Measurements from ENCODE around the gene FBXL22. TPM values are rescaled to one million over a fixed set of nuclear protein-coding genes. Genes with fewer than 3 reads are reported as not detected.

The FBXL22 gene
- 6.3 TPM for polyA plus RNA-seq
- long read RNA-seq, donor 1, partial matches to known transcripts: 0 of 2 reads
- long read RNA-seq, donor 1, other reads (novel, unspliced or antisense): 0 of 2 reads
- long read RNA-seq, donor 2, partial matches to known transcripts: 0 of 3 reads
- long read RNA-seq, donor 2, other reads (novel, unspliced or antisense): 0 of 3 reads
- long read RNA-seq, donor 3: 0 reads
- long read RNA-seq, donor 4: 0 reads
- long read RNA-seq, donor 5, partial matches to known transcripts: 0 of 4 reads
- long read RNA-seq, donor 5, other reads (novel, unspliced or antisense): 0 of 4 reads
- long read RNA-seq, donor 6, partial matches to known transcripts: 0 of 6 reads
- long read RNA-seq, donor 6, other reads (novel, unspliced or antisense): 0 of 6 reads
- long read RNA-seq, donor 7, partial matches to known transcripts: 0 of 5 reads
- long read RNA-seq, donor 7, other reads (novel, unspliced or antisense): 0 of 5 reads
- long read RNA-seq, donor 8, partial matches to known transcripts: 0 of 2 reads
- long read RNA-seq, donor 8, other reads (novel, unspliced or antisense): 0 of 2 reads
- long read RNA-seq, donor 9, partial matches to known transcripts: 0 of 3 reads
- long read RNA-seq, donor 9, other reads (novel, unspliced or antisense): 0 of 3 reads
- long read RNA-seq, donor 10, partial matches to known transcripts: 0 of 2 reads
- long read RNA-seq, donor 10, other reads (novel, unspliced or antisense): 0 of 2 reads
- long read RNA-seq, donor 11, partial matches to known transcripts: 0 of 4 reads
- long read RNA-seq, donor 11, other reads (novel, unspliced or antisense): 0 of 4 reads

- Histone ChIP-seq H3K27me3 (ENCODE audit: control insufficient read depth, insufficient read depth, low read length) (no peaks in the 10 kb centered on the region), H3K36me3 (ENCODE audit: control insufficient read depth, insufficient read depth, low read length) (peaks cover 16% of the 10 kb centered on the region), H3K4me1 (ENCODE audit: control insufficient read depth, insufficient read depth, low read length) (peaks cover 40% of the 10 kb centered on the region), H3K27ac (ENCODE audit: low read length) (peak within 1 kb of the TSS; percentile 85), H3K9me3 (ENCODE audit: control insufficient read depth, low read depth, low read length) (no peaks in the 10 kb centered on the region), H3K4me3 (ENCODE audit: low read length) (no peak within 1 kb of the TSS)
- no CpG with 5 or more reads among the region's 23 CpGs for WGBS (ENCODE audit: insufficient coverage, low lambda C conversion rate)
- DNase-seq: peak in 1 of 2 donors; percentile 45
Measured at GRCh38 chr15:63597038-63597790, at the start of gene FBXL22. FBXL22 (plus strand) TSS chr15:63597387; CDS start chr15:63597393, 6 bp downstream.

- H3K4me1 ChIP-seq (ENCODE audit: control insufficient read depth, insufficient read depth, low read length): peaks cover 6% of the 10 kb centered on the region
- H3K27me3 ChIP-seq (ENCODE audit: control insufficient read depth, insufficient read depth, low read length): no peaks in the 10 kb centered on the region
- H3K9me3 ChIP-seq (ENCODE audit: control insufficient read depth, low read depth, low read length): no peaks in the 10 kb centered on the region
- H3K36me3 ChIP-seq (ENCODE audit: control insufficient read depth, insufficient read depth, low read length): no peaks in the 10 kb centered on the region
- WGBS (ENCODE audit: insufficient coverage, low lambda C conversion rate): 60% methylated on average over 1 of the region's 1 CpG
- no peak overlapping the region for H3K27ac ChIP-seq (ENCODE audit: low read length)
- DNase-seq: no peak
- no peak overlapping the region for H3K4me3 ChIP-seq (ENCODE audit: low read length)
Measured at GRCh38 chr15:63551400-63551799, 45.8 kb upstream of the FBXL22 start.

GRCh38 chr15:63553388-63553791 is 43.8 kb upstream of the FBXL22 start:
- no peak overlapping the region for H3K4me3 ChIP-seq (ENCODE audit: low read length)
- 58% methylated on average over 3 of the region's 3 CpGs for WGBS (ENCODE audit: insufficient coverage, low lambda C conversion rate)

GRCh38 chr15:63554337-63554927 is 42.8 kb upstream of the FBXL22 start:
- Histone ChIP-seq H3K36me3 (ENCODE audit: control insufficient read depth, insufficient read depth, low read length) (peaks cover 15% of the 10 kb centered on the region), H3K9me3 (ENCODE audit: control insufficient read depth, low read depth, low read length) (no peaks in the 10 kb centered on the region), H3K27me3 (ENCODE audit: control insufficient read depth, insufficient read depth, low read length) (no peaks in the 10 kb centered on the region), H3K4me1 (ENCODE audit: control insufficient read depth, insufficient read depth, low read length) (peaks cover 6% of the 10 kb centered on the region), H3K27ac (ENCODE audit: low read length) (no peak overlapping the region), H3K4me3 (ENCODE audit: low read length) (no peak overlapping the region)
- DNase-seq: no peak
- WGBS (ENCODE audit: insufficient coverage, low lambda C conversion rate): 80% methylated on average over 1 of the region's 2 CpGs

More at GRCh38 chr15:63553388-63553791, 43.8 kb upstream of the FBXL22 start:
- no peaks in the 10 kb centered on the region for H3K9me3 ChIP-seq (ENCODE audit: control insufficient read depth, low read depth, low read length)
- H3K27me3 ChIP-seq (ENCODE audit: control insufficient read depth, insufficient read depth, low read length): no peaks in the 10 kb centered on the region
- peak; percentile 42 to 60 for DNase-seq
- H3K36me3 ChIP-seq (ENCODE audit: control insufficient read depth, insufficient read depth, low read length): peaks cover 14% of the 10 kb centered on the region
- peaks cover 6% of the 10 kb centered on the region for H3K4me1 ChIP-seq (ENCODE audit: control insufficient read depth, insufficient read depth, low read length)
- H3K27ac ChIP-seq (ENCODE audit: low read length): peak overlapping the region; percentile 7

- Histone ChIP-seq H3K36me3 (ENCODE audit: control insufficient read depth, insufficient read depth, low read length) (peaks cover 19% of the 10 kb centered on the region), H3K4me3 (ENCODE audit: low read length) (no peak overlapping the region), H3K27ac (ENCODE audit: low read length) (no peak overlapping the region), H3K4me1 (ENCODE audit: control insufficient read depth, insufficient read depth, low read length) (peaks cover 6% of the 10 kb centered on the region), H3K9me3 (ENCODE audit: control insufficient read depth, low read depth, low read length) (no peaks in the 10 kb centered on the region), H3K27me3 (ENCODE audit: control insufficient read depth, insufficient read depth, low read length) (no peaks in the 10 kb centered on the region)
- DNase-seq: no peak
Measured at GRCh38 chr15:63555507-63555906, 41.7 kb upstream of the FBXL22 start.

GRCh38 chr15:63556246-63556645 is 40.9 kb upstream of the FBXL22 start:
- no peaks in the 10 kb centered on the region for H3K9me3 ChIP-seq (ENCODE audit: control insufficient read depth, low read depth, low read length)
- WGBS (ENCODE audit: insufficient coverage, low lambda C conversion rate): no CpG with 5 or more reads among the region's 6 CpGs
- H3K27me3 ChIP-seq (ENCODE audit: control insufficient read depth, insufficient read depth, low read length): no peaks in the 10 kb centered on the region
- no peak overlapping the region for H3K27ac ChIP-seq (ENCODE audit: low read length)
- H3K4me3 ChIP-seq (ENCODE audit: low read length): no peak overlapping the region
- no peak for DNase-seq
- H3K4me1 ChIP-seq (ENCODE audit: control insufficient read depth, insufficient read depth, low read length): peaks cover 6% of the 10 kb centered on the region
- peaks cover 26% of the 10 kb centered on the region for H3K36me3 ChIP-seq (ENCODE audit: control insufficient read depth, insufficient read depth, low read length)

GRCh38 chr15:63556736-63557135 is 40.5 kb upstream of the FBXL22 start:
- Histone ChIP-seq H3K4me1 (ENCODE audit: control insufficient read depth, insufficient read depth, low read length) (peaks cover 6% of the 10 kb centered on the region), H3K36me3 (ENCODE audit: control insufficient read depth, insufficient read depth, low read length) (peaks cover 29% of the 10 kb centered on the region), H3K4me3 (ENCODE audit: low read length) (no peak overlapping the region), H3K27ac (ENCODE audit: low read length) (no peak overlapping the region), H3K27me3 (ENCODE audit: control insufficient read depth, insufficient read depth, low read length) (no peaks in the 10 kb centered on the region), H3K9me3 (ENCODE audit: control insufficient read depth, low read depth, low read length) (no peaks in the 10 kb centered on the region)
- no peak for DNase-seq
- 100% methylated on average over 3 of the region's 7 CpGs for WGBS (ENCODE audit: insufficient coverage, low lambda C conversion rate)

- Histone ChIP-seq H3K4me1 (ENCODE audit: control insufficient read depth, insufficient read depth, low read length) (no peaks in the 10 kb centered on the region), H3K36me3 (ENCODE audit: control insufficient read depth, insufficient read depth, low read length) (peaks cover 48% of the 10 kb centered on the region), H3K9me3 (ENCODE audit: control insufficient read depth, low read depth, low read length) (no peaks in the 10 kb centered on the region), H3K27ac (ENCODE audit: low read length) (no peak overlapping the region), H3K27me3 (ENCODE audit: control insufficient read depth, insufficient read depth, low read length) (no peaks in the 10 kb centered on the region), H3K4me3 (ENCODE audit: low read length) (no peak overlapping the region)
- WGBS (ENCODE audit: insufficient coverage, low lambda C conversion rate): 100% methylated on average over 1 of the region's 5 CpGs
- DNase-seq: no peak
Measured at GRCh38 chr15:63559753-63560152, 37.4 kb upstream of the FBXL22 start.

- DNase-seq: no peak
- no peak overlapping the region for H3K27ac ChIP-seq (ENCODE audit: low read length)
- no peaks in the 10 kb centered on the region for H3K4me1 ChIP-seq (ENCODE audit: control insufficient read depth, insufficient read depth, low read length)
- no CpG with 5 or more reads among the region's 6 CpGs for WGBS (ENCODE audit: insufficient coverage, low lambda C conversion rate)
- H3K4me3 ChIP-seq (ENCODE audit: low read length): no peak overlapping the region
- no peaks in the 10 kb centered on the region for H3K9me3 ChIP-seq (ENCODE audit: control insufficient read depth, low read depth, low read length)
- H3K27me3 ChIP-seq (ENCODE audit: control insufficient read depth, insufficient read depth, low read length): no peaks in the 10 kb centered on the region
- peaks cover 52% of the 10 kb centered on the region for H3K36me3 ChIP-seq (ENCODE audit: control insufficient read depth, insufficient read depth, low read length)
Measured at GRCh38 chr15:63560741-63561448, 36.3 kb upstream of the FBXL22 start.

All from large intestine (tissue), 12 donors.